Astrocyte (in vitro differentiated cells and primary cell): ENCODE results near the gene WFS1.

Experiments used
- EZH2 ChIP-seq: IDR thresholded peaks from 2 replicates; pipeline ENCODE4 v1.6.1; 2012; ENCODE audit warnings: mild to moderate bottlenecking, low read length, inconsistent platforms; ENCODE audit not compliant: insufficient read depth
- TF ChIP-seq, protein P1 (sequence below): IDR thresholded peaks from 2 replicates; pipeline ENCODE4 v1.5.1; 2011; ENCODE audit warnings: low read depth, mild to moderate bottlenecking, inconsistent platforms, low read length, moderate library complexity; ENCODE audit not compliant: insufficient read depth

DNA sequence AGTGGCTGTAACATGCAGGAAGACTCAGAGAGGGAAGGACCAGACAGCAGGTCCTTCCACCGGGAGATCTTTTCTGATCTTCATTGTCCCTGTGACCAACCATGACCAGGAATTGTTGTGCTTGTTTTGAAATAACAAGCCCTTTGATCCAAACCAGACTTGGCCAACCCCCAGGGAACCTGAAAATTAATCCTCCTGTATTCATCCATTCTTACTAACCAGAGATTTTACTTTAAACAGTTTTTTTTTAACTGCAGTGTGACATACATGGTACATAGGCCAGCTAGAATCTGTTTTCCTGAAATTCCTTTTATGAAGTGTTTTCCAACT lies 4.0 kb downstream of the WFS1 start:
- TF ChIP-seq, protein P1, sequence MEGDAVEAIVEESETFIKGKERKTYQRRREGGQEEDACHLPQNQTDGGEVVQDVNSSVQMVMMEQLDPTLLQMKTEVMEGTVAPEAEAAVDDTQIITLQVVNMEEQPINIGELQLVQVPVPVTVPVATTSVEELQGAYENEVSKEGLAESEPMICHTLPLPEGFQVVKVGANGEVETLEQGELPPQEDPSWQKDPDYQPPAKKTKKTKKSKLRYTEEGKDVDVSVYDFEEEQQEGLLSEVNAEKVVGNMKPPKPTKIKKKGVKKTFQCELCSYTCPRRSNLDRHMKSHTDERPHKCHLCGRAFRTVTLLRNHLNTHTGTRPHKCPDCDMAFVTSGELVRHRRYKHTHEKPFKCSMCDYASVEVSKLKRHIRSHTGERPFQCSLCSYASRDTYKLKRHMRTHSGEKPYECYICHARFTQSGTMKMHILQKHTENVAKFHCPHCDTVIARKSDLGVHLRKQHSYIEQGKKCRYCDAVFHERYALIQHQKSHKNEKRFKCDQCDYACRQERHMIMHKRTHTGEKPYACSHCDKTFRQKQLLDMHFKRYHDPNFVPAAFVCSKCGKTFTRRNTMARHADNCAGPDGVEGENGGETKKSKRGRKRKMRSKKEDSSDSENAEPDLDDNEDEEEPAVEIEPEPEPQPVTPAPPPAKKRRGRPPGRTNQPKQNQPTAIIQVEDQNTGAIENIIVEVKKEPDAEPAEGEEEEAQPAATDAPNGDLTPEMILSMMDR, result no peak
- no peak for TF ChIP-seq EZH2
